T-helper 17 cell (primary cell): ENCODE data around the gene LANCL2. TPM values are rescaled to one million over a fixed set of nuclear protein-coding genes. Genes with fewer than 3 reads are reported as not detected.
A peak's percentile ranks its signal among the peaks of the same experiment; 100 is the strongest.

Experiments
- ATAC-seq: fragments of 150-1000 bp; cut with Tn5 transposase; 2 replicates; pipeline ENCODE4 v1.10.0; 2021; ENCODE audit warnings: mild to moderate bottlenecking, moderate library complexity
- DNase-seq, 3 donors: peaks; one replicate each; pipeline versions ENCODE4 v3.0.0 to v3.0.0-alpha.2; 2020 to 2021
- H3K9me3 ChIP-seq: one replicate; pipeline ENCODE4 v1.7.0; 2013; ENCODE audit warnings: low read length, mild to moderate bottlenecking; ENCODE audit not compliant: control insufficient read depth, poor library complexity, severe bottlenecking
- H3K27ac Mint-ChIP-seq: one replicate; pipeline ENCODE4 v1.8.0; 2022; ENCODE audit warnings: mild to moderate bottlenecking, moderate library complexity, mixed read lengths
- H3K27me3 Mint-ChIP-seq: one replicate; pipeline ENCODE4 v1.8.0; 2022; ENCODE audit warnings: mixed read lengths
- H3K36me3 Mint-ChIP-seq: one replicate; pipeline ENCODE4 v1.8.0; 2022; ENCODE audit warnings: low read depth, mixed read lengths
- H3K4me1 Mint-ChIP-seq: one replicate; pipeline ENCODE4 v1.8.0; 2022; ENCODE audit warnings: mild to moderate bottlenecking, mixed read lengths
- H3K4me3 Mint-ChIP-seq: one replicate; pipeline ENCODE4 v1.8.0; 2022; ENCODE audit warnings: mild to moderate bottlenecking, moderate library complexity, mixed read lengths
- total RNA-seq, 4 donors: library from RNA in 2 of 4; stranded (reverse) in 2 of 4; gene quantifications; one replicate each; pipeline ENCODE4 v1.2.3 and lab custom pipeline; 2022 to 2026

The LANCL2 gene
- total RNA-seq (10 to 100 TPM in 1 of 2 donors, 1 to 10 TPM in 1; 6.6 to 11.0 TPM), total RNA-seq (lab: John Stamatoyannopoulos, UW) (12.4 to 13.1 reads per million in 2 donors)

- Mint-ChIP-seq H3K4me3 (peak within 1 kb of the TSS; percentile 94), H3K36me3 (peaks cover 3% of the 10 kb centered on the region), H3K4me1 (peaks cover 23% of the 10 kb centered on the region), H3K27me3 (peaks cover 3% of the 10 kb centered on the region), H3K27ac (peak within 1 kb of the TSS; percentile 97)
- no peaks in the 10 kb centered on the region for H3K9me3 ChIP-seq
- DNase-seq, result no peak
- ATAC-seq, result peak; percentile 28
Measured at GRCh38 chr7:55365205-55365674, at the start of gene LANCL2. LANCL2 (plus strand) TSS chr7:55365337; CDS start chr7:55366026, 689 bp downstream.

GRCh38 chr7:55325371-55325792, 39.8 kb upstream of the LANCL2 start:
- H3K4me1 Mint-ChIP-seq, result no peaks in the 10 kb centered on the region
- no peaks in the 10 kb centered on the region for H3K27me3 Mint-ChIP-seq
- no peak for DNase-seq
- no peak for ATAC-seq
- no peak overlapping the region for H3K27ac Mint-ChIP-seq
- no peak overlapping the region for H3K4me3 Mint-ChIP-seq
- H3K9me3 ChIP-seq, result no peaks in the 10 kb centered on the region
- no peaks in the 10 kb centered on the region for H3K36me3 Mint-ChIP-seq

- DNase-seq (no peak), ATAC-seq (no peak)
- Mint-ChIP-seq H3K4me1 (no peaks in the 10 kb centered on the region), H3K27ac (no peak overlapping the region), H3K36me3 (no peaks in the 10 kb centered on the region), H3K4me3 (no peak overlapping the region), H3K27me3 (no peaks in the 10 kb centered on the region)
- H3K9me3 ChIP-seq, result no peaks in the 10 kb centered on the region
Measured at GRCh38 chr7:55326081-55326835, 38.9 kb upstream of the LANCL2 start.

- H3K9me3 ChIP-seq, result no peaks in the 10 kb centered on the region
- no peak overlapping the region for H3K4me3 Mint-ChIP-seq
- no peak overlapping the region for H3K27ac Mint-ChIP-seq
- no peaks in the 10 kb centered on the region for H3K4me1 Mint-ChIP-seq
- H3K27me3 Mint-ChIP-seq, result no peaks in the 10 kb centered on the region
- H3K36me3 Mint-ChIP-seq, result no peaks in the 10 kb centered on the region
- DNase-seq (no peak), ATAC-seq (no peak)
Measured at GRCh38 chr7:55326945-55327626, 38.1 kb upstream of the LANCL2 start.

GRCh38 chr7:55335151-55335550, 30.0 kb upstream of the LANCL2 start:
- Mint-ChIP-seq H3K4me3 (no peak overlapping the region), H3K27ac (no peak overlapping the region), H3K4me1 (no peaks in the 10 kb centered on the region), H3K27me3 (peaks cover 7% of the 10 kb centered on the region), H3K36me3 (no peaks in the 10 kb centered on the region)
- DNase-seq (no peak), ATAC-seq (no peak)
- H3K9me3 ChIP-seq, result no peaks in the 10 kb centered on the region

GRCh38 chr7:55335786-55336185, 29.4 kb upstream of the LANCL2 start:
- no peak overlapping the region for H3K27ac Mint-ChIP-seq
- H3K4me3 Mint-ChIP-seq, result no peak overlapping the region
- no peaks in the 10 kb centered on the region for H3K4me1 Mint-ChIP-seq
- H3K27me3 Mint-ChIP-seq, result peaks cover 7% of the 10 kb centered on the region
- no peaks in the 10 kb centered on the region for H3K9me3 ChIP-seq
- DNase-seq (no peak), ATAC-seq (no peak)
- H3K36me3 Mint-ChIP-seq, result no peaks in the 10 kb centered on the region

- ATAC-seq (no peak), DNase-seq (no peak)
- H3K4me1 Mint-ChIP-seq, result no peaks in the 10 kb centered on the region
- H3K27ac Mint-ChIP-seq, result no peak overlapping the region
- H3K36me3 Mint-ChIP-seq, result no peaks in the 10 kb centered on the region
- H3K4me3 Mint-ChIP-seq, result no peak overlapping the region
- H3K27me3 Mint-ChIP-seq, result peaks cover 7% of the 10 kb centered on the region
- no peaks in the 10 kb centered on the region for H3K9me3 ChIP-seq
Measured at GRCh38 chr7:55336540-55336939, 28.6 kb upstream of the LANCL2 start.

- Mint-ChIP-seq H3K27ac (peak overlapping the region; percentile 34), H3K27me3 (peaks cover 7% of the 10 kb centered on the region), H3K4me3 (no peak overlapping the region), H3K4me1 (no peaks in the 10 kb centered on the region), H3K36me3 (no peaks in the 10 kb centered on the region)
- no peaks in the 10 kb centered on the region for H3K9me3 ChIP-seq
- DNase-seq (no peak), ATAC-seq (no peak)
Measured at GRCh38 chr7:55339033-55340000, 25.8 kb upstream of the LANCL2 start.

GRCh38 chr7:55342216-55342871, 22.8 kb upstream of the LANCL2 start:
- H3K9me3 ChIP-seq, result no peaks in the 10 kb centered on the region
- Mint-ChIP-seq H3K36me3 (no peaks in the 10 kb centered on the region), H3K4me1 (no peaks in the 10 kb centered on the region), H3K4me3 (no peak overlapping the region), H3K27ac (no peak overlapping the region), H3K27me3 (peaks cover 21% of the 10 kb centered on the region)
- ATAC-seq (no peak), DNase-seq (no peak)

GRCh38 chr7:55343002-55343781, 21.9 kb upstream of the LANCL2 start:
- Mint-ChIP-seq H3K27me3 (peaks cover 16% of the 10 kb centered on the region), H3K36me3 (no peaks in the 10 kb centered on the region), H3K4me1 (no peaks in the 10 kb centered on the region), H3K27ac (no peak overlapping the region), H3K4me3 (no peak overlapping the region)
- no peak for ATAC-seq
- no peaks in the 10 kb centered on the region for H3K9me3 ChIP-seq
- no peak for DNase-seq

- no peak for DNase-seq
- H3K4me3 Mint-ChIP-seq, result no peak overlapping the region
Measured at GRCh38 chr7:55343860-55344606, 21.1 kb upstream of the LANCL2 start.

More at GRCh38 chr7:55343860-55344606, 21.1 kb upstream of the LANCL2 start:
- Mint-ChIP-seq H3K27ac (no peak overlapping the region), H3K27me3 (peaks cover 14% of the 10 kb centered on the region), H3K36me3 (no peaks in the 10 kb centered on the region), H3K4me1 (peaks cover 5% of the 10 kb centered on the region)
- H3K9me3 ChIP-seq, result no peaks in the 10 kb centered on the region
- no peak for ATAC-seq
